Stimulated activated naive B cell treated with anti-CD40 and anti-IgM and Interleukin-4, amounts not matched to agents 10 μg/mL and 1 μg/mL and 100 μg/mL, for 72 hours (primary cell): ENCODE measurements around the gene DOCK9.

Source experiments
- ATAC-seq, 2 donors: fragments of 150-1000 bp; cut with Tn5 transposase; replicated peaks; 2 replicates each; pipeline ENCODE4 v1.10.0; 2021; ENCODE audit warnings: moderate library complexity in 1 of 2
- DNase-seq: peaks from one replicate; pipeline ENCODE4 v3.0.0; 2021
- H3K27ac Mint-ChIP-seq: one replicate; pipeline ENCODE4 v1.8.0; 2022; ENCODE audit warnings: mild to moderate bottlenecking, mixed read lengths
- H3K27me3 Mint-ChIP-seq, 2 donors: one replicate each; pipeline ENCODE4 v1.8.0; 2022; ENCODE audit warnings: mixed read lengths in 2 of 2
- H3K36me3 Mint-ChIP-seq, 2 donors: one replicate each; pipeline ENCODE4 v1.8.0; 2022; ENCODE audit warnings: mixed read lengths in 2 of 2, mild to moderate bottlenecking in 1 of 2
- H3K4me1 Mint-ChIP-seq, 2 donors: one replicate each; pipeline ENCODE4 v1.8.0; 2022; ENCODE audit warnings: mixed read lengths in 2 of 2, mild to moderate bottlenecking in 1 of 2
- H3K4me3 Mint-ChIP-seq, 2 donors: one replicate each; pipeline ENCODE4 v1.8.0; 2022; ENCODE audit warnings: mild to moderate bottlenecking in 2 of 2, mixed read lengths in 2 of 2, moderate library complexity in 1 of 2
- H3K9me3 Mint-ChIP-seq, 2 donors: one replicate each; pipeline ENCODE4 v1.8.0; 2022; ENCODE audit warnings: mixed read lengths in 2 of 2, mild to moderate bottlenecking in 1 of 2

Gene DOCK9

GRCh38 chr13:98919566-98919965, 58.3 kb downstream of the DOCK9 start:
- no peaks in the 10 kb centered on the region for H3K27me3 Mint-ChIP-seq
- peak in 1 of 2 donors; percentile 39 for ATAC-seq
- peaks cover 10 to 15% of the 10 kb centered on the region in 2 donors for H3K4me1 Mint-ChIP-seq
- DNase-seq: no peak
- H3K36me3 Mint-ChIP-seq: peaks cover 29 to 45% of the 10 kb centered on the region in 2 donors
- H3K9me3 Mint-ChIP-seq: peaks cover 0 to 2% of the 10 kb centered on the region in 2 donors
- H3K4me3 Mint-ChIP-seq: no peak overlapping the region
- H3K27ac Mint-ChIP-seq: no peak overlapping the region

GRCh38 chr13:98918771-98919170, 59.1 kb downstream of the DOCK9 start:
- no peak for ATAC-seq
- Mint-ChIP-seq H3K9me3 (peaks cover 0 to 2% of the 10 kb centered on the region in 2 donors), H3K27ac (peak overlapping the region; percentile 15), H3K36me3 (peaks cover 27 to 43% of the 10 kb centered on the region in 2 donors), H3K4me1 (peaks cover 10 to 15% of the 10 kb centered on the region in 2 donors), H3K4me3 (no peak overlapping the region), H3K27me3 (no peaks in the 10 kb centered on the region)
- no peak for DNase-seq

DNA sequence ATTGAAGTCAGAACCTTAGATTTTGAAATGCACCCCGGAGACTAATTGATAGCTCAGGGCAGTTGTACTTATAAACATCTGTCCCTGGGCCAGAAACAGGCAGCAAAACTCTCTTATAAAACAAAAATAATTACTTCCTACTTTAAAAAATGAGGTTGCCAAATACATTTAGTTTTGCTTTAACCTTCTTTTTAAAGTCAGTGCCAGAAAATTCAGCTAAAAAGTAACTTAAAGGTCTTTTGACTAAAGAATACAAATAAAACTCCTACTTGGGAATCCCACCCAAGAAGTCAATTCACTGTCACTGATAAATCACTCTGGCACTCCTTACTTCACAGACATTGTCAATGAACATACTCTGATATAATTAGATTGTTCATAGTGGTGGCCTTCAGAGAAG, 60.7 kb downstream of the DOCK9 start:
- no peak for ATAC-seq
- H3K36me3 Mint-ChIP-seq: peaks cover 23 to 44% of the 10 kb centered on the region in 2 donors

DNA sequence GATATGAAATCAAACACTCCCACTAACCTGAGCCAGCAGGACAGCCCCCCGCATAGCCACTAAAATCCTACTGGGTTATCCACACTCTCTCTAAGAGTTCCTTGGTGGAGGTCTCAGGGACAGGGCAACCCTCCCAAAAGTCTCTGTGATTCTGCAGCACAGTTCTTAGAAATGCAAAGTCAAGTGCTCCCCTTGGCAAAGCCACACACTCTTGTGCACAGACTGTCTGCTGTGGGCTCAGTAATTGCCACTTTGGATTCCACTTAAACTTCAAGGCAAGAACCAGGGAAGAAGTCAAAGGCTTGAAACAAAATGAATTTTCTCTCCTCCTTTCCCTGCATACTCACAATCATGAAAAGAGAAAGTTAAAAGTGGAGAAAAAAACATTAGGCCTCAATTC, 61.5 kb downstream of the DOCK9 start:
- Mint-ChIP-seq H3K4me3 (no peak overlapping the region), H3K27me3 (no peaks in the 10 kb centered on the region), H3K27ac (no peak overlapping the region), H3K9me3 (peaks cover 0 to 2% of the 10 kb centered on the region in 2 donors), H3K4me1 (peaks cover 10 to 14% of the 10 kb centered on the region in 2 donors), H3K36me3 (peaks cover 17 to 37% of the 10 kb centered on the region in 2 donors)
- no peak for DNase-seq
- no peak for ATAC-seq

More for the DNA sequence above, 60.7 kb downstream of the DOCK9 start:
- H3K4me3 Mint-ChIP-seq: no peak overlapping the region
- no peak overlapping the region for H3K27ac Mint-ChIP-seq
- H3K27me3 Mint-ChIP-seq: no peaks in the 10 kb centered on the region
- H3K9me3 Mint-ChIP-seq: peaks cover 0 to 2% of the 10 kb centered on the region in 2 donors
- peaks cover 10 to 15% of the 10 kb centered on the region in 2 donors for H3K4me1 Mint-ChIP-seq
- DNase-seq: no peak

DNA sequence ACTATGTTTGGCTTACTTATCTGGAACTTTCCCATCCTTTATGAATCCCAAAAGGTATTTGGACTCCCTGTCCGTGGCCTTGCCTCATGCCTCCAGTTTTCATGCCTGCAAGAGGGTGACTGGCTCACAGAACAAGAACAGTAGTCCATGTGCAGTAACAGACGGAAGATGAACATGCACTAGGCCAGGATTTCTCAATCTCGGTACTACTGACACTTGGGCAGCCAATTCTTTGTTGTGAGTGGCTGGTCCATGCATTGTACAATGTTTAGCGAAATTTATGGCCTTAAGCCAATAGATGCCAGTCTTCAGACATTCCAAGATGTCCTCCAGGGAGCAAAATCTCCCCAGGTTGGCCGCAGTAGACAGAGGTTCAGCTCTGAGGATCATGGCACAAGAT, 61.9 kb downstream of the DOCK9 start:
- peaks cover 0 to 2% of the 10 kb centered on the region in 2 donors for H3K9me3 Mint-ChIP-seq
- no peaks in the 10 kb centered on the region for H3K27me3 Mint-ChIP-seq
- no peak overlapping the region for H3K27ac Mint-ChIP-seq
- DNase-seq: no peak
- H3K4me1 Mint-ChIP-seq: peaks cover 10 to 13% of the 10 kb centered on the region in 2 donors
- no peak overlapping the region for H3K4me3 Mint-ChIP-seq
- peaks cover 16 to 33% of the 10 kb centered on the region in 2 donors for H3K36me3 Mint-ChIP-seq
- no peak for ATAC-seq

GRCh38 chr13:98915563-98915962, 62.3 kb downstream of the DOCK9 start:
- ATAC-seq (no peak), DNase-seq (no peak)
- Mint-ChIP-seq H3K4me3 (no peak overlapping the region), H3K9me3 (peaks cover 0 to 2% of the 10 kb centered on the region in 2 donors), H3K27ac (no peak overlapping the region), H3K27me3 (no peaks in the 10 kb centered on the region), H3K36me3 (peaks cover 16 to 33% of the 10 kb centered on the region in 2 donors), H3K4me1 (peaks cover 14 to 16% of the 10 kb centered on the region in 2 donors)

GRCh38 chr13:98913741-98914140, 64.1 kb downstream of the DOCK9 start:
- Mint-ChIP-seq H3K27ac (no peak overlapping the region), H3K27me3 (no peaks in the 10 kb centered on the region), H3K4me1 (peaks cover 11% of the 10 kb centered on the region in 2 donors)

DNA sequence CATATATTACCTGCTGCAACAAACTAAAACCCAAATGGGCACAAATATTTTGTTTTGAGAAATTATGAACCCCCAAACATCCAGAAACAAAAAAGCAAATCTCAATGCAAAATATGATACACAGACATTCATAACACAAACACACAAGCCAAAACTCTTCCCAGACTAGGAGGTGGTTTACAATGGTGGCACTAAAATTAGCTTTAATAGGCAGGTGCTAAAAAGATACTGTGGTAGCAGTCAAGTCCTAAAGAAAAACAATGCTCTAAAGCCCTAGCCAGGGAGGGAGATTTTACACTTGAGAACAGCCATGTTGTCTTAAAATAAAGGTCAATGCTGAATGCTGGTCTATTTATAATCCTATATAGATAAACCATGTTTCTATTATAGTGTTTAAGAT, 65.0 kb downstream of the DOCK9 start:
- H3K36me3 Mint-ChIP-seq: peaks cover 8 to 21% of the 10 kb centered on the region in 2 donors

More at GRCh38 chr13:98913741-98914140, 64.1 kb downstream of the DOCK9 start:
- Mint-ChIP-seq H3K36me3 (peaks cover 12 to 28% of the 10 kb centered on the region in 2 donors), H3K4me3 (no peak overlapping the region), H3K9me3 (peaks cover 0 to 2% of the 10 kb centered on the region in 2 donors)
- DNase-seq: no peak
- no peak for ATAC-seq

DNA sequence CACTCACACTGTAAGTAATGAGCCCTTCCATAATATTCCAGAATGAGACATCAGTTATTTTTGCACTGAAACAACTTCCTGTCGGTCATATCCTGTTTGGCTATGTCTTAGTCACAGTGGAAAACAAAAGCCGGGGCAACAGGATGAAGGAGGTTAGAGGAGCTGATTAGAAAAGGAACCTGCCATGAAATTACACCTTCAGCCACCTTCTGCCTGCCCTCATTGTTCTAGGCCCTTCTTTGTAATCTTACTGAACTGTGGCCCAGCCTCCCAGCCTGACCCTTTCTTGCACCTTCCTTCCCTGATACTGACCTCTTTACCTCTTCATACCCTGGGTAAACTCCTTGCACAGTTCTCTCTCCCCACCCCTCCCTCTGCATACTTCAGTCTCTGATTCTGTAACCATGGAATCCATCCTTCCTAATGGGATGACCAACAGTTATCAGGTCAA, 67.3 kb downstream of the DOCK9 start:
- peaks cover 5 to 7% of the 10 kb centered on the region in 2 donors for H3K4me1 Mint-ChIP-seq
- ATAC-seq: peak; percentile 27 to 69
- no peak for DNase-seq
- H3K9me3 Mint-ChIP-seq: no peaks in the 10 kb centered on the region
- H3K27ac Mint-ChIP-seq: no peak overlapping the region
- H3K27me3 Mint-ChIP-seq: no peaks in the 10 kb centered on the region
- peaks cover 9 to 20% of the 10 kb centered on the region in 2 donors for H3K36me3 Mint-ChIP-seq
- no peak overlapping the region for H3K4me3 Mint-ChIP-seq

More for the DNA sequence above, 65.0 kb downstream of the DOCK9 start:
- H3K4me3 Mint-ChIP-seq: no peak overlapping the region
- DNase-seq (no peak), ATAC-seq (no peak)
- no peak overlapping the region for H3K27ac Mint-ChIP-seq
- H3K27me3 Mint-ChIP-seq: no peaks in the 10 kb centered on the region
- H3K9me3 Mint-ChIP-seq: no peaks in the 10 kb centered on the region
- peaks cover 6 to 7% of the 10 kb centered on the region in 2 donors for H3K4me1 Mint-ChIP-seq

- no peak overlapping the region for H3K27ac Mint-ChIP-seq
- DNase-seq (no peak), ATAC-seq (no peak)
- peaks cover 4 to 7% of the 10 kb centered on the region in 2 donors for H3K4me1 Mint-ChIP-seq
- H3K36me3 Mint-ChIP-seq: peaks cover 5 to 15% of the 10 kb centered on the region in 2 donors
- no peaks in the 10 kb centered on the region for H3K27me3 Mint-ChIP-seq
- H3K4me3 Mint-ChIP-seq: no peak overlapping the region
- H3K9me3 Mint-ChIP-seq: no peaks in the 10 kb centered on the region
Measured at GRCh38 chr13:98909016-98909415, 68.8 kb downstream of the DOCK9 start.

DNA sequence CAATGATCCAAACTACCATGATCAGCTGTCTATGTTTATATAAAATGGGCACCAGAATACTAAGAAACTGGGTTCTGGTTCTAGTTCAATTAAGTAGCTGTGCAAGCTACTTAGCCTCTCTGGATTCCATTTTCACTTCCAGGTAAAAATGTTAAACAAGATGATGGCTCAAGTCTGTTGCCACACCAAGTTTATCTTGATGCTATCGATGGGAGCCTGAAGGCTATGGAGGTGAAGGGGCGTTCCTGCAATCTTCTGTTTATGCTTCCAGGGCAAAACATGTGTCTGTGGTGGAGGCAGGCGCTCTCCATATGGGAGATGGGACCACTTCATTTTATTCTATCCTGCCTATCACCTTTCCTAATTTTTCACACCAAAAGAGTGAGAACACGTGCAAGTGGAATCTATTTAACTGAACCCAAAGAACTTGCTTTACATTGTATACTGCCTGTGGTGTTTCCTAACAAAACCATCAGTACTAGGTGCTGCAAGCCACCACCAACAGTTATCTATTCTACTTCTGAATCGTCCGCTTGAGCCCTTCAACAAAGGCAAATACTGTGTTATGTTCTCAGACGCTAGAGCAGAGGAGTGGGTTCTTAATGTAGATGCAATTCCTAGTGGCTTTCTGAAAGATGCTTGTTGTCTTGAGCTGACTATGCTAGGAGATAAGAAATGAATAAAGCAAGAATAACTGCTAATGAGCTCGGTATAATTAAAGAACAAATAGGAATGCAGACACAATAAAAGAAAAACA, 70.9 kb downstream of the DOCK9 start:
- DNase-seq (no peak), ATAC-seq (no peak)
- Mint-ChIP-seq H3K36me3 (peaks cover 8 to 18% of the 10 kb centered on the region in 2 donors), H3K9me3 (no peaks in the 10 kb centered on the region), H3K4me1 (peaks cover 4 to 7% of the 10 kb centered on the region in 2 donors), H3K27ac (no peak overlapping the region), H3K27me3 (no peaks in the 10 kb centered on the region), H3K4me3 (no peak overlapping the region)

DNA sequence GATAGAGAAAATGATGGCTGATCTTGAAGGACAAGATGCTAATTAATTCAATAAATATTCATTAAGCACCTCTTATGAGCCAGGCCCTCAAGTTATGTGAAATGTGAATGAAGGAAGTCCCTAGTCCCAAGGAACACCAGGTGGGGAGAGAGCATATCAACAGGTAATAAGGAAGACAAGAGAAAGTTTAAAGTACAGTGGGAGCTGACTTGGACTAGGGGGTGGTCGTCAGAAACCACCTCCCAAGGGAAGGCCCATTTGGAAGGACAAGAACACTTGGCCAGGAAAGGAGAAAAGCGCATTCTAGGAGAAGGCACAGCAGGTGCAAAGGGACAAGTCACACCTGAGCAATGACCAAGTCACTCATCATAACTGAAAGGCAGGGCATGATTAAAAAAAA, 72.7 kb downstream of the DOCK9 start:
- Mint-ChIP-seq H3K27ac (no peak overlapping the region), H3K9me3 (no peaks in the 10 kb centered on the region), H3K27me3 (no peaks in the 10 kb centered on the region), H3K4me3 (no peak overlapping the region), H3K4me1 (no peaks in the 10 kb centered on the region), H3K36me3 (peaks cover 13 to 30% of the 10 kb centered on the region in 2 donors)
- DNase-seq: no peak
- ATAC-seq: no peak

GRCh38 chr13:98900442-98900841, 77.4 kb downstream of the DOCK9 start:
- no peaks in the 10 kb centered on the region for H3K9me3 Mint-ChIP-seq
- DNase-seq (no peak), ATAC-seq (no peak)
- no peaks in the 10 kb centered on the region for H3K4me1 Mint-ChIP-seq
- H3K36me3 Mint-ChIP-seq: peaks cover 27 to 52% of the 10 kb centered on the region in 2 donors
- H3K4me3 Mint-ChIP-seq: no peak overlapping the region
- no peaks in the 10 kb centered on the region for H3K27me3 Mint-ChIP-seq
- H3K27ac Mint-ChIP-seq: no peak overlapping the region

- H3K4me1 Mint-ChIP-seq: peaks cover 6 to 10% of the 10 kb centered on the region in 2 donors
- DNase-seq: no peak
- peaks cover 29 to 49% of the 10 kb centered on the region in 2 donors for H3K36me3 Mint-ChIP-seq
- H3K27me3 Mint-ChIP-seq: no peaks in the 10 kb centered on the region
- ATAC-seq: no peak
- H3K9me3 Mint-ChIP-seq: no peaks in the 10 kb centered on the region
- H3K27ac Mint-ChIP-seq: no peak overlapping the region
- no peak overlapping the region for H3K4me3 Mint-ChIP-seq
Measured at GRCh38 chr13:98897706-98898105, 80.2 kb downstream of the DOCK9 start.

GRCh38 chr13:98896868-98897144, 81.1 kb downstream of the DOCK9 start:
- H3K4me1 Mint-ChIP-seq: peaks cover 8 to 12% of the 10 kb centered on the region in 2 donors
- H3K36me3 Mint-ChIP-seq: peaks cover 25 to 43% of the 10 kb centered on the region in 2 donors
- ATAC-seq (no peak), DNase-seq (no peak)
- H3K27ac Mint-ChIP-seq: no peak overlapping the region
- no peaks in the 10 kb centered on the region for H3K27me3 Mint-ChIP-seq
- no peak overlapping the region for H3K4me3 Mint-ChIP-seq
- no peaks in the 10 kb centered on the region for H3K9me3 Mint-ChIP-seq
